Retinal pigment epithelial cell (primary cell): Measurements from ENCODE around the gene CEBPG.

Experiments used
- DNase-seq: peaks from one replicate; pipeline ENCODE4 v3.0.0-alpha.2; 2010; ENCODE audit warnings: low read depth
- H3K4me3 ChIP-seq: 2 replicates; pipeline ENCODE4 v1.5.1; 2011; ENCODE audit warnings: mild to moderate bottlenecking, low read length, control low read depth, moderate library complexity
- TF ChIP-seq, protein P1 (sequence below): conservative IDR thresholded peaks from 2 replicates; pipeline ENCODE4 v1.5.1; 2011; ENCODE audit warnings: low read depth, low read length, control low read depth, inconsistent platforms

The CEBPG gene

DNA sequence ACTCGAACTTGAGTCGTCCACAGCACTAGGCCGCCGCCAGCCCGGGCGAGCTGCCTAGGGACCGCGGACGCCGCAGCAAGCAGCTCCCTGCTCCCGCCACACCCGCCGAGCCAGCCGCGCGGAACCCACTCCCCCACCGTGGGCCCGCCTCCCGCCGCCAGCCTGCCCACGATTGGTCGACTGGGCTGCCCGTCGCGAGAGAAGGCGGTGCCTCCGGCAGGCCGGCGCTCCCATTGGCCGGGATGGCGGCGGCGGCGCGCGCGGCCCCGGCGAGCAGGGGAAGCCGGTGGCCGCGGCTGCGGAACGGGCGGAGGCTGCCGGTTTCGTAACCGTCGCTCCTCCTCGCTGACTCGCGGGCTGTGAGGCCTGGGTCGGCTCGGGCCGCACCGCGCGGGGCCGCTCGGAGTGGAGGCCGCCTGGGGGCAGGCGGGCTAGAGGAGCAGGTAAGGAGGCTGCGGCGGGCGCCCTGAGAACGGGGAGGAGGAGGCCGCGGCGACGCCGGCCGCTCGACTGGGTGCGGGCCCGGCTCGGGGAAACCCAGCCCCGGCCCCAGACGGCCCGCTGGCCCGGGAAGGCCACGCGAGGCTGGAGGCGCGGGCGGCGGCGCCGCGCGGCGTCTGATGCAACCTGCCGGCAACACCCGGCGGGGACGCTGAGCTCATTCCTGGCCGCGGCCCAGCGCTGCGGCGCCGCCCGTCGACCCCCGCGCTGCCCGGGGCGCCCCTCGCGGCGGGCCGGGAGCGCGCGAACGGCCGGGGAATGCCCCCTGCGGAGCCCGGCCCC lies at the start of gene CEBPG:
Gene CEBPG (plus strand): TSS at position 257 of the 783 bp plus-strand sequence. CDS start 5,531 bp downstream, outside the sequence.
- peak; percentile 53 for DNase-seq
- H3K4me3 ChIP-seq = peak within 1 kb of the TSS; percentile 74
- TF ChIP-seq, protein P1, sequence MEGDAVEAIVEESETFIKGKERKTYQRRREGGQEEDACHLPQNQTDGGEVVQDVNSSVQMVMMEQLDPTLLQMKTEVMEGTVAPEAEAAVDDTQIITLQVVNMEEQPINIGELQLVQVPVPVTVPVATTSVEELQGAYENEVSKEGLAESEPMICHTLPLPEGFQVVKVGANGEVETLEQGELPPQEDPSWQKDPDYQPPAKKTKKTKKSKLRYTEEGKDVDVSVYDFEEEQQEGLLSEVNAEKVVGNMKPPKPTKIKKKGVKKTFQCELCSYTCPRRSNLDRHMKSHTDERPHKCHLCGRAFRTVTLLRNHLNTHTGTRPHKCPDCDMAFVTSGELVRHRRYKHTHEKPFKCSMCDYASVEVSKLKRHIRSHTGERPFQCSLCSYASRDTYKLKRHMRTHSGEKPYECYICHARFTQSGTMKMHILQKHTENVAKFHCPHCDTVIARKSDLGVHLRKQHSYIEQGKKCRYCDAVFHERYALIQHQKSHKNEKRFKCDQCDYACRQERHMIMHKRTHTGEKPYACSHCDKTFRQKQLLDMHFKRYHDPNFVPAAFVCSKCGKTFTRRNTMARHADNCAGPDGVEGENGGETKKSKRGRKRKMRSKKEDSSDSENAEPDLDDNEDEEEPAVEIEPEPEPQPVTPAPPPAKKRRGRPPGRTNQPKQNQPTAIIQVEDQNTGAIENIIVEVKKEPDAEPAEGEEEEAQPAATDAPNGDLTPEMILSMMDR = no peak

DNA sequence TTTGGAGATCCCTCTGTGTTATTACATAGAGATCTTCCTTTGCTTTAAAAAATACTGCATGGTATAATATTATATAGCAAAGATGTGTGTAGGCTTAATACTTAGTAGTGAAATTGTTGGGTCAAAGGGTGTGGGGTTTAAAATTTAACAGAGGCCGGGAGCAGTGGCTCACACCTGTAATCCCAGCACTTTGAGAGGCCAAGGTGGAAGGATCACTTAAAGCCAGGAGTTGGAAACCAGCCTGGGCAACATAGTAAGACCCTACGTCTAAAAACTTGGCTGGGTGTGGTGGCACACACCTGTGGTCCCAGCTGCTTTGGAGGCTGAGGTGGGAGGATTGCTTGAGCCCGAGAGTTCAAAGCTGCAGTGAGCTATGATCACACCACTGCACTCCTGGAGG lies 48.9 kb upstream of the CEBPG start:
- no peak for DNase-seq
- TF ChIP-seq, protein P1 = no peak

DNA sequence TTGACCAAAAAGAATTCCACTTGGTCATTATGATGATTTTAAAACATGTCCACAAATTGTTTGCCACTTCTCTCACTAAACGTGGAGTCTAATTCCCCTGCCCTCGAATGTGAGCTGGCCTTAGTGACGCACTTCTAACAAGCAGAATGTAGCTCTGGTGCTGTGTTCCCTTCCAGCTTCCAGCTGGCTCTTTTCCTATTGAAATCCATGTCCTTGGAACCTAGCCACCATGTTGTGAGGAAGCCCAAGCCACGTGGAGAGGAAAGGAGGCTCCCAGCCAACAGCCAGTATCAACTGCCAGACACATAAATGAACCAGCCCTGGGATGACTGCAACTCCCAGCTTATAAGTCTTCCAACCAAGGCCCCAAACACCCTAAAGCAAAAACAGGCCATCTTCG lies 47.6 kb upstream of the CEBPG start:
- no peak overlapping the region for H3K4me3 ChIP-seq
- DNase-seq = no peak
- TF ChIP-seq, protein P1 = no peak

More for the DNA sequence above, 48.9 kb upstream of the CEBPG start:
- no peak overlapping the region for H3K4me3 ChIP-seq

DNA sequence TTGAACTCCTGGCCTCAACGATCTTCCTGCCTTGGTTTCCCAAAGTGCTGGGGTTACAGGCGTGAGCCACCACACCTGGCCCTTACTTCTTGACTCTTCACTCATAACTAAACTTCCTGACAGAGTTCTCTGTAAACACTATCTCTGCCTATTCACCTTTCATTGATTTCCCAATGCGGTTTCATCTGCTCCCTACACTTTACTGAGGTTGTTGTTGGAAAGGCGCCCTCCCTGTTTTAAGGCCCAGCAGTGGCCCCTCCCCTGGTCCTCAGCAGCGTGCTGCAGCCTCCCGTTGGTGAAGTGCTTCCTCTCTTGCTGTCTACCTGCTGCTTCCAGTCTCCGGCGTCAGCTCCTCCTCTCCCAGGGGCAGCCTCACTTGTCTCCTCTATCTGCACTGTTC lies 44.4 kb upstream of the CEBPG start:
- H3K4me3 ChIP-seq = no peak overlapping the region
- TF ChIP-seq, protein P1 = no peak
- no peak for DNase-seq

DNA sequence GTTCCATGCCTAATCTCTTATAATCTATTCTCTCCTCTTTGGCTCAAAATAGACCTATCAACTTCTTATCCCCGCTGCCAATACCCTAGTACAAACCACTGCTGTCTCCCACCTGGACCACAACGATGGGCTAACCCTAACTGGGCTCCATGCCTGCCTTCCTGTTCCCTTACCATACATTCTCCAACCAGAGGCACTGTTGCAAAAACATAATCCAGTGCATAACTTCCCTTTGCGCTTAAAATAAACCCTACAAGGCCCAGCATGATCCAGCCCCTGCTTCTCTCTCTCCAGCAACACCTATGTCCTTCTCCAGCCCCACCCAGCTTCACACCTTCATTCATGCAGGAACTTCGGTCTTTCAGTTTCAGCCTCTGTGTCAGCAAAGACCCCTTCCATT lies 43.8 kb upstream of the CEBPG start:
- DNase-seq = no peak
- TF ChIP-seq, protein P1 = no peak

DNA sequence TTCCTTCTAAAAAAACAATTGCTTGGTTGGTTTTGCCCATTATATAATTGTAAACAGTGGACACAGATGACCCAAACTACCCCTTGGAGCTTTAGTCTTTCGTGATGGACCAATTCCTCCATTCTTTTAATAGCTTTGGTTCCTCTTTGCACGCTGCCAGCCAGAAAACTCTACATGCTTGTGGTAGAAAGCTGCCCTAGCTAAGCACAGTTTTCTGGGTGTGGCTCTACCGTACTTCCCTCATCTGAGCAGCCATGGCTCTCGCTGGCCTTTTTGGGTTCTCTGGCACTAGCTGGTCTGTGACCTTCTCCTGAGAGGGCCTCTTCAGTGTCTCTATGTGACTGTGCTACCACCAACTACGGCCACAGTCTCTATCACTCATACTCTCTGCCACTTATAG lies 41.3 kb upstream of the CEBPG start:
- TF ChIP-seq, protein P1 = no peak
- no peak for DNase-seq

More for the DNA sequence above, 43.8 kb upstream of the CEBPG start:
- H3K4me3 ChIP-seq = no peak overlapping the region

DNA sequence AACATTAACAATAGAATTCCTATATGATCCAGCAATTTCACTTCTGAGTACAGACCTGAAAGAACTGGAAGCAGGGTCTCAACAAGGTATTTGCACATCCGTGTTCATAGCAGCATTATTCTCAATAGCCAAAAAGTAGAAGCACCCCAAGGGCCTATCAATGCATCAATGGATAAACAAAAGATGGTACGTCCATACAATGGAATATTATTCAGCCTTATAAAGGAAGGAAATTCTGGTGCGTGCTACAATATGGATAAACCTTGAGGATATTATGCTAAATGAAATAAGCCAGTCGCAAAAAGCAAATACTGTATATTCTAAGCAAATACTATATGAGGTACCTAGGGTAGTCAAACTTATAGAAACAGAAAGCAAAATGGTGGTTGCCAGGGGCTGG lies 40.4 kb upstream of the CEBPG start:
- TF ChIP-seq, protein P1 = no peak
- H3K4me3 ChIP-seq = no peak overlapping the region
- no peak for DNase-seq

More for the DNA sequence above, 41.3 kb upstream of the CEBPG start:
- no peak overlapping the region for H3K4me3 ChIP-seq
